NCI-H187 (cell line): ENCODE data around the gene ANKRD33B.
A peak's percentile ranks its signal among the peaks of the same experiment; 100 is the strongest.

Source experiments
- DNase-seq, 2 experiments: peaks; one replicate each; lab custom pipeline; 2025; lab: John Stamatoyannopoulos, UW

The ANKRD33B gene

DNA sequence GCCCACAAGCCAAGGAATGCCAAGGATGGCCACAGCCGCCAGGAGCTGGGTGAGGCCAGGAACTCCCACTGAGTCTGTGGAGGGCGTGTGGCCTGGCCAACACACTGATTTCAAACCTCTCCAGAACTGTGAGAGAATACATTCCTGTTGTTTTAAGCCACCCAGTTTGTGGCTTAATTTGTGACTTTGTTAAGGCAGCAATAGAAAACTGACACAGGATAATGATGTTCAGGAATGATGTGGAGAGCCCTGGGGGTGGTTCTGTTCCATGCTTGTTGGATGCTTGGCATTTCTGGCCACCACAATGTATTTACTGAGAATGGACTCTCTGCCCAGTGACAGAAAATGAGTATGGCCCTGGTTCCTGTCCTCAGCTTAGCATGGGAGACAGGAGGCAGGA, 114.4 kb downstream of the ANKRD33B start:
- no peak for DNase-seq

DNA sequence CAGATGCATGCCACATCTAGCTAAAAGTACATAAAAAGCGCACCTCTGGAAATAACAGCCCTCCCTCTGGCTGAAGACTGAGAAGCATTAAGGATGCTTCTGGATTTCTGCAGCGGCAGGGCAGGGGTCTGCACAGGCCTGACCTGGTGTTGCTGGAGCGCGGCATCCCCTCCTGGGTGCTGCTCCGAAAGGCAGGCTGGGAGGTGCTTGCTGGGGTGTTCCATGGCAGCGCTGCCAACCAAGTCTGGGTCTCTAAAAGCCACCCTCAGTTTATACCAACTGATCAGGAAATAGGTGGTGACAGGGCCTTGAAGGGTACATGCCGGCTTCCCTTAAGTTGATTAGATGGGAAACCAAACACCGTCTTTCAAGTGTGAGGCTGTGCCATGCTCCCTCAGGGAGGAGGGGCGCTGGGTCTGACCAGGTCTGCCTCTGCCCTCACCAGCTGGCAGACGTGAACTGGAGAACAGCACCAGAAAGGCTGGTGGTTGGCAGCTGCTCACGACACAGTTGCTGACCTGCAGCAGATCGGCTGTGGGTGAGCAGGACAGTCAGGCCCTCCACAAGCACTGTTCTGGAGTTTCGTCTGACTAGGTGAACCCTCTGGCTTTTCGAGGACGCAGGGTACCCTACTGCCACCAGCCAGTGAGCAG, 115.6 kb downstream of the ANKRD33B start:
- DNase-seq = no peak

DNA sequence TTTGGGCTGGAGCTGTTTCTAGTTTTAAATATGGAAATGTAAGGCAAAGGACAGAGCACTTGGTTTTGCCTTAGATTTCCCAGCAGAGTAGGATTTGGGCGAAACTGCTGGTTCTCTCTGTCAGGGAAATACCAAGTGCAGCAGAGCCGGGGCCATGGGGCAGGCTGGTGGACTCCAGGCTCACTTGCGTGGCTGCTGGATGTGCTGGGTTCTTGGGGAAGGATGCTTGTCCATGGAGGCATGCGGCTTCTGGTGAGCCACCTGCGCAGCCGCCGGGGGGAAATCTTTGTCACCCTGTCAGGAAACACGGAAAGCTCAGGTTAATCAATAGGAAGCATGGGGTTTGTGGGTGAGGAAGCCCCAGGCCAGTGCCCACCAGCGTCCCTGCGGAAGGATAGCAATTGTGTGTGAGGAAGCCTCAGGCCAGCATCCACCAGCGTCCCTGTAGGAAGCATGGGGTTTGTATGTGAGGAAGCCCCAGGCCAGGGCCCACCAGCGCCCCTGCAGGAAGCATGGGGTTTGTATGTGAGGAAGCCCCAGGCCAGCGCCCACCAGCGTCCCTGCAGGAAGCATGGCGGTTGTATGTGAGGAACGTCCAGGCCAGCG, 117.1 kb downstream of the ANKRD33B start:
- no peak for DNase-seq

DNA sequence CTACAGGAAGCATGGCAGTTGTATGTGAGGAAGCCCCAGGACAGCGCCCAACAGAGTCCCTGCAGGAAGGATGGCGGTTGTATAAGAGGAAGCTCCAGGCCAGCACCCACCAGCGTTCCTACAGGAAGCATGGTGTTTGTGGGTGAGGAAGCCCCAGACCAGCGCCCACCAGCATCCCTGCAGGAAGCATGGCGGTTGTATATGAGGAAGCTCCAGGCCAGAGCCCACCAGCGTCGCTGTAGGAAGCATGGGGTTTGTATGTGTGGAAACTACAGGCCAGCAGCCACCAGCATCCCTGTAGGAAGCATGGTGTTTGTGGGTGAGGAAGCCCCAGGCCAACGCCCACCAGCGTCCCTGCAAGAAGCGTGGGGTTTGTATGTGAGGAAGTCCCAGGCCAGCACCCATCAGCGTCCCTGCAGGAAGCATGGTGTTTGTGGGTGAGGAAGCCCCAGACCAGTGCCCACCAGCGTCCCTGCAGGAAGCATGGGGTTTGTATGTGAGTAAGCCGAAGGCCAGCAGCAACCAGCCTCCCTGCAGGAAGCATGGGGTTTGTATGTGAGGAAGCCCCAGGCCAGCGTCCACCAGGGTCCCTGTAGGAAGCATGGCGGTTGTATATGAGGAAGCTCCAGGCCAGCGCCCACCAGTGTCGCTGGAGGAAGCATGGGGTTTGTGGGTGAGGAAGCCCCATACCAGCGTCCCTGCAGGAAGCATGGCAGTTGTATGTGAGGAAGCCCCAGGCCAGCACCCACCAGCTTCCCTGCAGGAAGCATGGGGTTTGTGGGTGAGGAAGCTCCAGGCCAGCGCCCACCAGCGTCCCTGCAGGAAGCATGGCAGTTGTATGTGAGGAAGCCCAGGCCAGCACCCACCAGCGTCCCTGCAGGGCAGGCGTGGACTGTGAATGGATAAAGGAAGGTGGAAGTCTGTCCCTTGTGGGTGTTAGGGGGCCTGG, 118.1 kb downstream of the ANKRD33B start:
- no peak for DNase-seq

DNA sequence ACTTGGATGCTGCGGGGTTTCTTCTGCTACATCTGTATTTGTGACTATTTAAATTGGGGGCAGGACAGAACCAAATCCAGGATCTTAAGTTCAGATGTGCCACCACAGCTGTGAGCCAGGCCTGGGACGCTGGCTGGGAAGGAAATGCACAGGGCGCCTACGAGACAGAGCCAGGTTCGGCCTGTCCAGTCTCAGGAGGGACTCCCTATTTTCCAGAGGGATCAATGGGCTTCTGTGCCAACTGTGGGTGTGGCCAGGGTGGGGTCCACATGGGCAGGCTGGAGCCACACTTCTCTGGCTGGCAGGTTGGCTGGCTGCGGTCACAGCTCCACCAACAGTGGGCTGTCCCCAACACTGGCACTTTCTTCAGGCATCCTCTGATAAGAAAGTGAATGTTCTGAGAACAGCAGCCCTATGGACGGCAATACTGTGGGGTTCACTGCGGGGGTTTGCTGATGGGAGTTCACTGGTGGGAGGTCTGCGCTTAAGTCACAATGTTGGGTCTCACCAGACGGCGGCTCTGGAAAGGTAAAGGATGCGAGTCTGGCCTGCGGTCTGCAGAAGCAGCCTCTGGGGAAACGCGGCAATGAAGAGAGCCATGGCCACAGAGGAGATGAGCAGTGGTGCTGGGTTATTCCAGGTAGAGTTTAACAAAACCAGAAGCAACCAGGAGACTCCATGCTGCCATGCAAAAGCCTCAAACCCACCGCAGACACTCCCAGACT, 119.1 kb downstream of the ANKRD33B start:
- no peak for DNase-seq

DNA sequence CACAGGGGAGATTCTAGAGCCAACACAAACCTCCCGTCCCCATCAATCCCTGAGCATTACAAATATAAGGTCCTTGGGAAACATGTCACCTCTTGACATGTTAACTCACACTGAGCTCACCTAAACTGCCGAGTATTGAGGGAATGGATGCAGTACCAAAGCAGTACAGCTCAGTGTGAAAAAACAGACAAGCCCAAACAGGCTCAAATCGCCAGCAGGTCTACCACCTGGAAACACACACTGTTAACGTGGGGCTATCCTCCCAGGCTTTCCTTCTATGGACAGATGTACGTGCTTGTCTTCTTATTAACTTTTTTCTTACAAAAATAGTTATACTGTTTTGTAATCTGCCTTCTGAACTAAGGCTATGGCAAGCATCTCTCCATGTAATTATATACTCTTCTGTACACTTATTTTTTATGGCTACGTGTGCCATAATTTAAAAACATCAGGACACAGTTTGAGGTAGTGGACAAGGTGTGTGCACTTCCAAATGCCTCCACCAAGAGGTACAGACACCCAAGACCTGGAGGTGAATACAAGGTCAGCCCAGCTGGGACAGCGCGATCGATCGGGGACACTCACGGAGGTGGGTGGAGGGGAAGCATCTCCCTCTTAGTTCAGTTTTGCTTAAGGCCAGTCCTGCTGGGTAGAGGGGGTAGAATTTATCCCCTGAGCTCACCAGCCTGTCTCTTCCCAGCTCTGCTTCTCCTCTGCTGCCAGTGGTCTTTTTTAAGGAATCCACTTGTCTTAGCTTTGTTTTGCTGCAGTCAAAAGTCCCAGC, 120.6 kb downstream of the ANKRD33B start:
- no peak for DNase-seq

DNA sequence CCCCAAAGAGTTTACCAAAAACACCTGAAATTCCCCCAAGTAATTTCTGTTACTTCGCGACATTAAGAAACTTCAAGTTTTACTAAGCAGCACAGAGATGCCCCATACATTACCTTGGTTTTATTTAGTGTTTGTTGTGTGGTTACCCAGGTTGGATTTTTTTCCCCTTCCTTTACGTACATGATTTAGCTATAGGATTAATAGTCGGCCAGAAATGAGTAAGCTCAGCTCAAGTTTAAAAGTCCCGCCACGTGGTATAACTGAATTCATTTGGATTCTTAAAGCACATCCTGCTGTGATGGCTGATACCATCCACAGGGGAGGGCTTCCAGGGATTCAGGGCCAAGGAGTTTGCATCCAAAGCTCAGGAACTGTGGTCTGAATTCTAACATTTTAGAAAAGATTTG, 121.2 kb downstream of the ANKRD33B start:
- no peak for DNase-seq

DNA sequence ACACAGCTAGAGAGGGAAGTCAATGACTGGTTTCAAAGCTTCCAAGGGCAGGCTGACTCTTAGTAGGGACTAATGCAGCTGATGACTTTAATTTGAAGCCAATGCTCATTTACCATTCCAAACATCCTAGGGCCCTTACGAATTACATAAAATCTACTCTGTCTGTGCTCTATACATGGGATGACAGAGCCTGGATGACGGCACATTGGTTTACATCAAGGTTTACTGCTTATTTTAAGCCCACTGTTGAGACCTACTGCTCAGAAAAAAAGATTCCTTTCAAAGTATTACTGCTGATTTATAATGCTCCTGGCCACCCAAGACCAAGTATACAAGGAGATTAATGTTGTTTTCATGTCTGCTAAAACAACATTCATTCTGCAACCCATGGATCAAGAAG, 123.0 kb downstream of the ANKRD33B start:
- no peak for DNase-seq

DNA sequence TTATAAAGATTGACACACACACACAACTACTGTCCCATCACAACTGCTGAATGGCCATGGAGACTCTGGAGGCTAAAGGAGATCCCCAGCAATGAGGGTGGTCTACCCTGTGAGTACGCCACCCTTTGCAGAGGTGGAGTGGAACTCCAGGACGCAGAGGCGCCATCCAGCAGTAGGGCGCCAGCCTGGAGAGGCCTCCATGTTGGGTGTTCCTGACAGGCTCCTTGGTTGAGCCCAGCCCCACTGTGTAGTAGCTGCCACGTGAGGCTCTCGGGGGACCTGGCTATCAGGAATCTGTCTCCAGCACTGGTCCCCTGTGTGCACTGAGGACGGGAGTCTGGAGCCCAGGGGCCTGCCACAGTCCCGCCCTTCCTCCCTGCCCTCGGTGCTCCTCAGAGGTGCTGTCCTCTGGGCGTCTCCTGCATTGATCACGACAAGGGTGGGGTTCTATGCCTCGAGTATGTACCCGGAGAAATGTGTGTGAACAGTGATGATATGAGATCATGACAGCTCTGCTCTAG, 124.8 kb downstream of the ANKRD33B start:
- DNase-seq = no peak

DNA sequence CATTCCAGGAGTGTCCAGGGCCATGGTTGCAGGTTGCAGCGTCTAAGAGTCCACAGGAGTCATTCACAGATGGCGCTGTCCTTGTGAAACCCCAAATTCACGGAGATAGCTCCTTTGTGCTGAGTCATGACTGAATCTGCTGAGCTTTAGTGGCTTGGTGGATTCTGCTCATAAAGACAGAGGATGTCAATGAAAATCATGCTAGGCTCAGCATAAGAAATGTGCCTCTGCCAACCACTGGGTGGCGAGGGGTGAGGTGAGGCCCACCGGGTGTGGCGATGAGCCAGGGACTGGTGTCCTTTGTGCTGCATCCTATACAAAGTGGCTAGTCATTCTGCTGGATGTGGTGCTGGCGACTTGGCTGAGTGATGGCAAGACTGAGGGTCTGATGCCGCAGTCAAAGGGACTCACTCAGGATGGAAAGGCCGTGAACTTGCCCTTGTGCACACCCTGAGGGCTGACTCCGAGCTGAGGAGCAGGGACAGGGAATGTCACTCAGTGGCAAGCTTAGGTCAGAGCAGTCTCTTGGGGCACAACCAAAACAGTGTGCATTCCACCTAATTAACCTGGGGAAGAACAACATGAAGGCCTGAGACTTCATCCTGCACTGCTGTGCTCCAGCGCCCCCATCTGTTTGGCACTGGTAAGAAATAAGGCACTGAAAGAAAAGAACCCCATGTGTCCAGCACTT, 125.7 kb downstream of the ANKRD33B start:
- DNase-seq = no peak

DNA sequence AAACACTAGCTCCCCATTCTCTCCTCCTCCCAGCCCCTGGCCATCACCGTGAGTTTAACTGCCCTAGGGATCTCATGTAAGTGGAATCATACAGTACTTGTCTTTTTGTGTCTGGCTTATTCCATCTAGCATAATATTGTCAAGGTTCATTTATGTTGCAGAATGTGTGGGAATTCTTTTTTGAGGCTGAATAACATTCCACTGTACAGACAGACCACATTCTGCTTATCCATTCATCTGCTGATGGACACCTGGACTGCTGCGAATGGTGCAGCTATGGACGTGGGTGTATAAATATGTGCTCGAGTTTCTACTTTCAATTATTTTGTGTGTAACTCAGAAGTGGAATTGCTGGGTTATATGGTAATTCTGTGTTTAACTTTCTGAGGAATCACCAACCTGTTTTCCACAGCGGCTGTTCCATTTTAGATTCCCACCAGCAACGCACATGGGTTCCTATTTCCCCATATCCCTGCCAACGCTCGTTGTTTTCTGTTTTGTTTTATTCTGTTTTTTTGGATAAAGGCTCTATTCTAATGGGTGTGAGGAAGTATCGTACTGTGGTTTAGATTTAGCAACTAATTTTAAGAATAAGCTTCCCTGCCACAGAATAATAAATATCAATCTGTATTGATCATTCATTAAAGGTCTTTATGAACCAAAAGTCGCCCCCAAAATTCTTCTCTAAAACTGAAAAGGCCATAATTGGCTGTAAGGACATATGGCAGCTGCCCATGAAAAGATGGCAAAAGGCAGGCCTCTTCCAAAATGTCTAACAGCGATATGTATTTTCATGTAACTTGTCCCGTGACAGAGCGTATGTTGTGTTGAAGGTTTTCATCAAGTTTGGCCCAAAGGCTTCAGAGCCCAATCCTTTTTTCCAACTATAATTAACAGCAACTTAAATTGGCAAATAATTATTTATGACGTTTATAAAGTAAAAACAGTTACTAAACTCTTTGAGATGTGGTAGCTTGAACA, 126.9 kb downstream of the ANKRD33B start:
- no peak for DNase-seq

DNA sequence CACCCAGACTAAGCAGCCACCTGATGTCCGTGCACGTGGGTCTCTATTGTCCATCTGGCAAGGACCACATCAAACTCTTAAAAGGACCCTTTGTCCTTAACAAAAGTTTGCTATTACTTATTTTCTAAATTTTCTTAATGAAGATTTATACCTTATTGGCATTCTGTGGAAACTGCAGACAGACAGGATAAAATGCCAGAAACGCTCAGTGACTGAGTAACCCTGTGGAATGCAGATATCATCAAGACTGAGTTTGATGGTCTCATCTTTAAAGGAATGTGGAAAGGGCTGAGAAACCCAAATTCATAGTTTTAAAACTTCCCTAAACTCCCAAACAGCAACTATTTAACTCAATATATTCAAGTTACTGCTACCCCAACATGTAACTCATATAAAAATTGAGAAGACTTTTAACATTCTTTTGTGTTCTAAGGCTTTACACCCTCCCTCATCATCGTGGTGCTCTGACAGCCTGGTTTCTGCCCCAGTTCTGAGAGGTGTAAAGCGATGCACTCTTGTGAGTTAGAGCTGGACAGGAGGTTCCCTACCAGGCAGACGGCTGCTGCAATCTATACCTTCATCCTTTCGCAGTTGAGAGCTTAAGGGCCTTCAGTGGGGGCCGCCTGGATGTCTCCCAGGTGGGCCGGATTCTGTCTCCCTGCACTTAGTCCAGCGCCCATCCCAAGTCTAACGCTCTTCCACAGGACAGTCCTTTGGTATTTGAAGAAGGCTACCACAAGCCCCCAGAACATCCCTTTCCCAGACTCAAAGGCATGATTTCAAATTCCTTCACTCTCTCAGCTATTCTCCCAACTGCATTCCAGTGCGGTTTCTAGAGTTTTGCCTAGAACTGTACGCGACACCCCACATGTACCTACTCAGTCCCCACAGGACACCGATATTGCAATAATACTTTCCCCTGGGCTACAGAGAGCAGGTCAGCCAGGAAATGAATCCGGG, 128.2 kb downstream of the ANKRD33B start:
- no peak for DNase-seq

DNA sequence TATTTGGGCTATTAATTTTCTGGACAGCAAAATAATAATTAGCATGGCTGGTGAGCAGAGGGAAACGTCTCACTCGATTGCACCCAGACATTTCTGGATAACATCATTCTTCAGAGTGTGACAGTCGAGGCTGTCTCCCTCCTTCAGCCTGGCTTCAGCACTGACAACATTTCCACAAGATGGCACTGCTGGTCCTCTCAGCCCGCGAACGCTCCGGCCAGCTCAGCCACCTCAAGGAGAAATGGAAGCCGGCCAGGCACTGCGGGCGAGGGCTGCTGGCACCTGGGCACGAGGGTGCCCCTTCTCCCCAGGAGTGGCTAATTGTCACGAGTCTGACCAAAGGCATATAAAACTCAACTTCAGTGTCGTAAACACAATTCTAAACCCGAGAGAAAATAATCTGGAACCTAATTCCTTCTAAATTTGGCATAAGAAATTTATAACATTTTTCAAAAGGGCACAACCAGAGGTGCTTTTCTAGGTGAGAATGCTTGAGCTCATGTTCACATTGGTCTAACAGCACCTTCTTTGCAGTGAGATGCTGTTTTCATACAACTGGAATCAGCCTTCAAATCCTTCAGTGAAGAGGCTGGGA, 131.3 kb downstream of the ANKRD33B start:
- DNase-seq = peak in 1 of 2 experiments; percentile 23

DNA sequence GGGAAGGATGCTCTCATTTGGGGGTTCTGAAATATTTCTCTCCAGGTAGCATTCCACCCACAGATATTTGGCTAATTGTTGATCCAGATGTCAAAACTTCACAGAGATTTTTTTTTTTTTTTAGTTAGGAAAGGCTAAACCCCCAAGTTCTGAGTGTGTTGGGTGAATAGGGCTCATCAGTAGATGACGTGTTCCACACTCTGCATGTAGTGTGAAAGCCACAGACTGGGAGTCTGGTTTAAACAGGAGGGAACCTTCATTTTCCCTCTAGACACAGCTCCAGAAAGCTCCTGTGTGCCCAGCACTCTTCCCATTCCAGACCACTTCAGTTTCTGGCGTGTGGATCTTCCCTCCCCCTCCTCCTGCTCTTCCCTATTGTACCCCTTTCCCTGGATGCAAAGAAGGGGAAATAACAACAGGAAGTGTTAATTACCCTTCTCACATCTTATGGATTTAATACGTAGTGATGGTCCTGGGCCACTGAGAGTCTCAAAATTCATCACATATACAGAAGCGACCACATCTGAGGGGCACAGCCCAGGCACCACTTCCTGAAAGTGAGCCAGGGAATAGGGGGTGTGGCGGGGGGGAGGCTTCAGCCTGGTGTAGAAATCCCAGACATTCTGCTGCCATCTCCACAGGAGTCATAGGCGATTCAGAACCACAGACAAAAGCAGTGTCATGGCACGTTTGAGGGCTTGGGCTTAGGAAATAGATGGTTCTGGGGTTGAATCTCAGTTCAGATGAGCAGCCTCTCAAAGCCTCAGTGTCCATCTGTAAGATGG, 132.1 kb downstream of the ANKRD33B start:
- DNase-seq = no peak

DNA sequence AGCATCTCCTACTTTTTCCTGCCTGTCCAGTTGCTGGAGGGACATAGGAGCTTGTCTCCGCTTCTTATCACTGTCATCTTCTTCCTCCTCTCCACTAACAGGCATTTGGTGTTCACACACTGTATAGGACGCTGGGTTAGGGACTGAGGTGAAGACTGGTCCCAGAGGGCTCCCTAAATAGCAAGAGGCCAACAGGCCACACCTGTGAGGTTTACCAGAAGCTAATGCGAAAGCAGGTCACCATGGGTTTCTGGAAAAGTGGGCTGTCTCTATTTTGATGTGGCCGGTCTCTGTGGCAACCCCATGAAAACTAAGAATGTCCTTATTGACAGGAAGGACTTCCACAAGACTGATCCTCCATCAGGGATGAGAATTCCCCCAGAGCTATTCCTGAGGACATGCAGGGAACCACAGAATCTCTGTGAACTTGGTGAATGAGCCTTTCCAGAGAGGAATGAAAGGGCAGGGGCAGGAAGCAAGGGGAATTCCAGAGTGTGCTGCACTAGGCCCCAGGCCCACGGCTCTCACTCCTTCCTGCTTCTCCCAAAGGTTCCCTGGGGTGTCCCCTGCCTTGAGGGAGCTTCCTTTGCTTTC, 135.5 kb downstream of the ANKRD33B start:
- DNase-seq = no peak

DNA sequence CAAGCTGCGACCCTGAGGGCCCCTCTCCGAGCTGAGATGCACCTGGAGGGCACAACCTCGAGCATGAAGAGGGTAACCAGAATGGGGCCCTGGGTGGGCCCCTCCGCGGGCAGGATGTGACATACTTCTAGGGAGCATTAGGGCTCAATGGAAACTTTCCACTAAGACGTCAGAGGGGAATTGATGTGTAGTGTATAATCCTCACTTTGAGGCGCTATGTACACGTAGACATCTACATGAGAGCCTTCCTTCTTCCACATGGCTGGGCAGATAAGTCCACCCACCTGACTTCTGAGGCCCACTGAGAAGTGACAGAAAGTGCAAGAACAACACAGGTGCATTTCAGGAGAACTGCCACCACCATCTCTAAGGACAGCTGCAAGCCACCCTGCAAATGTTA, 136.1 kb downstream of the ANKRD33B start:
- no peak for DNase-seq

DNA sequence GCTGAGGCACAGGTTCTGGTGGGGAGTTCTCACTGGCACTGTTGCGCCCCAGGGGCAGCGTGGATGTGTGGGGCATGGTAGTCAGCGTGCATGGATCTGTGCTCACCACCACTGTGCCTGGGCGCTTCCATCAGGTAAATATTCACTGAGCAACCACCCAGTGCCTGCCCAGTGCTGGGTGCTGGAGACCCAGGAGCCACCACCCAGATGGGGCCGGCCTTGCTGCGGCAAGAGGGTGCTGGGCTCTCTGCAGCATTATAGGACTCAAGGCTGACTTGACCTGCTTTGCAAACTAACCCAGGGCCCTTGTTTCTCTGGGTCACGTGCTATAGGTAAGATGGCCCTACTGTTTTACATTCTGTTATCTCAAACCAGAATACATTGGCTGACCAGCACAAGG, 136.6 kb downstream of the ANKRD33B start:
- no peak for DNase-seq
